IPS DF 4.7 (cell line): ENCODE results near the gene CTNNBL1.
"Not testable (repeated sequence)": the region's sequence is repeated elsewhere in the genome, so short reads cannot be mapped to it uniquely, and the experiment has no call there.

Source experiments
- DNase-seq: peaks from one replicate; pipeline ENCODE4 v3.0.0-alpha.2; 2013; ENCODE audit warnings: low spot score; ENCODE audit errors: extremely low read depth

Gene CTNNBL1

DNA sequence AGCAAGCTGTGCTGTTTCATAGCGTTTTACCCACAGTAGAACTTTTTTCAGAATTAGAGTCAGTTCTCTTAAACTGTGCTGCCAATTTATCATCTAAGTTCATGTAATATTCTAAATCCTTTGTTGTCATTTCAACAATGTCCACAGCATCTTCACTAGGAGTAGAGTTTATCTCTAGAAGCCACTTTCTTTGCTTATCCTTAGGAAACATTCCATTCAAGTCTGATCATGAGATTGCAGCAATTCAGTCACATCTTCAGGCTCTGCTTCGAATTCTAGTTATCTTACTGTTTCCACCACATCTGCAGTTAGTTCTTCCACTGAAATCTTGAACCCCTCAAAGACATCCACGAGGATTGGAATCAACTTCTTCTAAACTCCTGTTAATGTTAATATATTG, 12.5 kb downstream of the CTNNBL1 start:
- DNase-seq = no peak

DNA sequence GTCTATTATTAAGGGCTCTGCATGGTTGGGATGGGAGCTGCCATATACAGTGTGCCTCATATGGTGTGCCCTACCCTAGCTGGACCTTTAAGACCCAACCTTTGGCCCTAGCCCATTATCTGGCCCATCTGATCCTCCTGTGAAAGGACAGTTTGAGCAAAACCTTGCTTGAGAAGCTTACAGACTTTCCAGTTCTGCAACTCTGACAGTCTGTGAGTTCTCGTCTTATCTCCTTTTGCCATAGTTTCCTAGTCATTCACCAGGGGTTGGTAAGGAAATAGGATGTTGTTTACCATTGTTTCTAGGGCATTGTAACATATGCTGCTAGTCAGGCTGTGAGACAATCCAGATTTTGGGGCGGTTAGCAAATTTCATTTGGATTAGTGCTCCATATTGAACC, 17.2 kb downstream of the CTNNBL1 start:
- no peak for DNase-seq

DNA sequence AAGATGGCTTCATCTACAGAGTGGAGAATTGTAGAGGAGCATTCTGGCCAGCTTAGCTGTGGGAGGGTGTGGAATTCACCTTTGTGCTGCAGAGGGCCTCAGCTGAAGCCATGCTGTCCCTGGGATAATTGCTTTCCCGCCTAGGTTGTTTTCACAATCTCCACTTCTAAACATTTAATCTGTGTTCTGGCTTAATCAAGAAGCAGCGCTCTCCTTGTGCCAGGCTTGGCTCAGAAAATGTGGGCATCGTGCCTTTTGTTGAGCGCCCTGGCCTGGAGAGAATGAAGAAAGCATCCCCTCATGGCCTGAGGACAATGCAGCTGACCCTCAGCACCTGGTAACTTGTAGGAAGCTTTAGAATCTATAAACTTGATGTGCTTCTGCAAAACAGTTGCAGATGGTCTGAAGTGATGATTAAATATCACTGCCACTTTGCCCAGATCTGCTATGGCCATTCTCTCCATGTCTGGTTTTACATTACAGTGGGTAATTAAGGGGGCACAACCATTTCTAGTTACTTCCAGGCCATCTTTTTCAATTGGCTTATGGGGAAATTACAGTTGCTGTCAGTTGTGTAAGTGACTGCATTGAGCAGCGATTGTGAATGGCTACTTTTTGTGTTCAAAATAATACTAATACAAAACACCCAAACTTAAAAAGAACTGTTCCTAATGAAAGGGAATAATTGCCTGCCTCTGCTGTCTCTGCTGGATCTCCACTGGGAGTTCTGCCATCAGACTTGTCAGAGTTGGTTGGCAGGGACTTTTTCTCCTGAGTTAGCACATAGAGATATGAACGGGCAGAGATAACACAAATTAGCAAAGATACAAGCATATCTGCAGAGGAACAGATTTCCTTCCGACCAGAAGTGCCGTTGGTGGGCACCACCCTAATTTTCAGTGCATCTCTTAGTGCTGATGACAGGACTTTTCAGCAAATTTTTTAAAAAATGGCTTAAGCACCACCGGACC, 18.4 kb downstream of the CTNNBL1 start:
- DNase-seq = no peak

DNA sequence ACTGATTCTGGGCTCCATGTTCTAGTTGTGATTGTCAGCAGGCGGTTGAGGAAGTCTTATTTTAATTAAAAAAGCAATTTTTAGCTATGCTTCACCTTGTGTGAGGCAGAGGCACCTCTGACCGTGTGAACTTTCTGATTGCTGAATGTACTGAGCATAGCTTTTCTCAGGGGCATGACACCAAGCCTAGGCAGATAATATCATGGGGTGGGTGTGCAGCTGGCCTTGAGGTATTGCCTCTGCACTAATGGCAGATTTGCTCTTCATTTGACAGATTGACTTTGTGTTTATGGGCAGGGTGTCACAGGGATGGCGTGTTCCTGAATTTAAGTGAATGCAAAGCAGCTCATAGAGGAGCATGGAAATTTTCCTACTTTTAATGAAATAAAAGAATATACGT, 19.6 kb downstream of the CTNNBL1 start:
- DNase-seq = no peak

DNA sequence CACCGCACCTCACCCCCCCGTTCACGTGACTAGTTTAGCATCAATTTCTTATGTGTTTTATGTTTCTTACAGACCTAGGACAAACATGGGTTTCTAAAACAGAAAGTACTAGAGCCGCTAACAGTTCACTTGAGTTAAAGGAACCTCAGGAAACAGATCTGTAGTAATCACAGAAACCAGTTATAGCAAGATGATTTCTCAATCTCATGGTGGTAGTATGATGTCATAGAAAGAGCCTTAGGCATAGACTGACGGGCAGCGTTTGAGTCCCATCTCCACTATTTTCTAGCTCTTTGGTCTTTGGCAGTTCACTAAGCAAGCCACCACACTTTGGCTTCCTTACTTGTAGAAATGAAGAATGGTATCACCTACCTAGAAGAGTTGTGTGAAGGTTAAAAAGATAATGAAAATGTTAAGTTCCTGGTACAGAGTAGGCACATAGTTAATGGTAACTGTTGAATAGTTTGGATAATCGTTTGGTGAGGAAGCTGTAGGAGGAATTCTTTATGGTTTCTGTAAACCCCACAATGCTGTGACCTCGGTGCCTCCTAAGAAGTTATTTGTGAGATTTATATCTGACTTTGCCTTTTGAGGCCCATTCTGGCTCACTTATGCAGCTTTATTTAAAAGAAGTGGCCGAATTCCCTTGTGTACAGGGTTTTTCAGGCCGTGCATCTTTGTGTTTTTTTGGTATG, 21.3 kb downstream of the CTNNBL1 start:
- DNase-seq = no peak

DNA sequence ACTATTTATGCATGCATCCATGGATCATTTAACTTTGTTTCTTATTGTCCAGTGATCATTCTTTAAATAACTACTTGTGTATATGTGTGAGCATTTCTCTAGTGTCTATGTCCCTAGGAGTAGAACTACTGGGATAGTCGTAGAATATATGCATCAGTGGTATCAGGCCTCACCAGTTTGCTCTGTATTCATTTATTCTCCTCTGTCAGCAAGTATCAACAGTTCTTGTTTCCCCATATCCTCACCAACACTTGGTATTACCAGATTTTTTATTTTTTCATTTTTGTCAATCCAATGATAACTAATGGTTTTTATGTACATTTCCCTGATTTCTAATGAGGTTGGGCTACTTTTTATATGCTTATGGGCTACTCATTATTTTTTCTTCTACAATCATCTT, 27.9 kb downstream of the CTNNBL1 start:
- no peak for DNase-seq

DNA sequence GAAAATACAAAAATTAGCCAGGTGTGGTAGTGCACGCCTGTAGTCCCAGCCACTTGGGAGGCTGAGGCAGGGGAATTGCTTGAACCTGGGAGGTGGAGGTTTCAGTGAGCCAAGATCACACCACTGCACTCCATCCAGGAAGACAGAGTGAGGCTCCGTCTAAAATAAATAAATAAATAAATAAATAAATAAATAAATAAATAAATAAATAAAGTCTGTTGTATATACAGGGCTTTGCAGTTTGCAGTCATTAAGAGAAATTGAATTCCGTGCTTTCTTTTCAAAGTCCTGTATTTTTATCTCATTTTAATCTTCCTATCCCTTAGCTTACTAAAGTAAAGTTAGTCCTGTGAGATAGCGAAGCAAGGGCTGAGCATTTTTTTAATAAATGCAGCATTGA, 28.5 kb downstream of the CTNNBL1 start:
- DNase-seq = not testable (repeated sequence)

DNA sequence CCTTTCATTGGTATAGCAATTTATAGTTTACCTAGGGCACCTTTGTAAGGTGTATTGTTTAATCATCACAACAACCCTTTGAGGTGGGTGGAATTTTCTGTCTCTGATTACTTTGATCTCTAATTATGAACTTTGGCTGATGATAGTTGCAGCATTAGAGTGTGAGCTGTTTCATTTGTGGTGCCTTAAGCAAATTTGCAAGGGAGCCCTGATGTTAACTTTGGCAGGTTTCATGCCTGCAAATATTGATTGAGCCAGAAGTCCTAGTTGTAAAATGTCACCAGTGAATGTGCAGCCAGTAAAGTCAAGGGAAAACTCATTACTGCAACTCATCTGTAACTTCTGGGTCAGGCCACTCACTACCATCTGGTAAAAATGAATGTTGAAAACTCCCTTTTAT, 29.8 kb downstream of the CTNNBL1 start:
- no peak for DNase-seq

DNA sequence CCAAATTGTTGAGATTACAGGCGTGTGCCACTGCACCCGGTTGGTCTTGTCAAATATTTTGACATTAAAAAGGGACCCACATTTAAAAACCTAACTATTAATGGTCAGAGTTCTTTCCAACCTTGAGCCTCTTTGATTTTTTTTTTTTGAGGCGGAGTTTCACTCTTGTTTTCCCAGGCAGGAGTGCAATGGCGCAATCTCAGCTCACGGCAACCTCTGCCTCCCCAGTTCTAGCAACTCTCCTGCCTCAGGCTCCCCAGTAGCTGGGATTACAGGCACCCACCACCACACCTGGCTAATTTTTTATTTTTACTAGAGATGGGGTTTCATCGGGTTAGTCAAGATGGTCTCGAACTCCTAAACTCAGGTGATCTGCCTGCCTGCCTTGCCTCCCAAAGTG, 31.3 kb downstream of the CTNNBL1 start:
- DNase-seq = no peak

DNA sequence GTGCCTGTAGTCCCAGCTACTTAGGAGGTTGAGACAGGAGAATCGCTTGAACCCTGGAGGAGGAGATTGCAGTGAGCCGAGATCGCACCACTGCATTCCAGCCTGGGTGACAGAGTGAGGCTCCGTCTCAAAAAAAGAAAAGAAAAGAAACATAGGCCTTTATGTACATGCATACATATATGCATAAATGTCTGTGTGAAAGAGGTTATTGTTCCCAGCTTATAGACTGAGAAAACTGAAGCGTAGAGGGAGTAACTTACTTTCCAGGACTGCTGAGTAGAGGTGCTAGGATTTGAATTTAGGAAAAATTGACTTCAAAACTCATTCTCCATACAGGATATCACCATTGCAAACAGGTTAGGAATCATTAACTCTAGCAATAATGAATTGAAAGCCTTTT, 32.0 kb downstream of the CTNNBL1 start:
- DNase-seq = no peak

DNA sequence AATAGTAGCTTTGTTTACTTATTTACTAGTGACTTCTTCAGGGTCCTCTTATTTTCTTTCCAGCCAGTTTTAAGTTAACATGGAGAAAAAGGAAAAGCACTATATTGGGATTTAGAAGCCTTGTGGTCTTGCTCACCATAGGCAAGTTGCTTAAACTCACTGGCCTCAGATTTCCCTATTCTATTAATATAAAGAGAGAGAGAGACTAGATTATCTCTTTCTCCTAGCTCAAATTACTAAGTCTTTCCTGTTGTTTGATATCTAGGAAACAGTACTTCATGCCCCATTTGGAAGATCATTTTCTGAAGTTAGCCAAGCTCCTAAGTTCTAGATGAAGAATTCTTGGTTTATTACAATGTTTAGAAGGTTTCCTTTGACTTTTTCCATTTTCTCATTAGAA, 32.5 kb downstream of the CTNNBL1 start:
- DNase-seq = no peak

DNA sequence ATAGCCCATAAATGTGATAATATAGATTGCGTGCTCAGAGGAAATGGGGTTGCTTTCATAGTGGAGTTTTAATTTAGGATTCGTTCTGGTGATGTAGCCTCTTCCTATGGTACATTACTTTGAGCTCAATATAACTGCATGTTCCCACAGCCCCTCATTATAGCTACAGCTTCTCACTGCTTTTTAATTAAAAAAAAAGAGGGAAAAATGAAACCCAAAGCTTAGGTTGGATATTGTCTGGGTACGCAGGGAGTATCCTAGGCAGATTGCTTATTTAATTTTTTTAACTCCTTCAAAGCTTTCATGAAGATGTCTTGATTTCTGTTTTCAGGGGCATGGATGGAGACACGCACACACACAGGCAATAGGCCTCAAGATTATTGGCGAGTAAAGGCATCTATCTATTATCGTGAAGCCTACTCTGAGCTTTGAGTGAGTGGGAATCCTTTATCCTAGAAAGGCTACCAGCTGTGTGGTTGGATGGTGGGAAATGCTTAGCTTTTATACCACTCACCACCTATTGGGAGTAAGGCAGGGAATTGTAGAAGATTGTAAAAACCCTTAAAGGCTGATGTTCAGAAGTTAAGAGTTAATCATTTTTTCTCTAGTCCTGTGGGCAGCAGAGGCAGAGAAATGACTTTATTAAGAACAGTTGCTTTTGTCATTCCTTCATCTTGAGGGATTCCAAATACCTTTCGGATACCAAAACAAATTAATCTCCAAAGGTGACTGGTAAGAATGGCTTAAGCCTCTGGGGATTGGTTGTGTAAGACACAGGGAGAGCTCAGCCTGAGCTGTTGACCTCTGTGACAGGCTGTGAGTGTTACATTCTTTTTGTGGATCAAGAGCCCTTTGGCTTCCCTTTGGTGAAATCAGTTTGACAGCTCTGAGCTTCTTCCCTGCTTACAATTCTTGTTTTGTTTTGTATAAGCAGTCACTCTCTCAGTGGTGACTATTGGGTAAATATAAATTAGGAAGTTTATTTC, 33.4 kb downstream of the CTNNBL1 start:
- DNase-seq = no peak

DNA sequence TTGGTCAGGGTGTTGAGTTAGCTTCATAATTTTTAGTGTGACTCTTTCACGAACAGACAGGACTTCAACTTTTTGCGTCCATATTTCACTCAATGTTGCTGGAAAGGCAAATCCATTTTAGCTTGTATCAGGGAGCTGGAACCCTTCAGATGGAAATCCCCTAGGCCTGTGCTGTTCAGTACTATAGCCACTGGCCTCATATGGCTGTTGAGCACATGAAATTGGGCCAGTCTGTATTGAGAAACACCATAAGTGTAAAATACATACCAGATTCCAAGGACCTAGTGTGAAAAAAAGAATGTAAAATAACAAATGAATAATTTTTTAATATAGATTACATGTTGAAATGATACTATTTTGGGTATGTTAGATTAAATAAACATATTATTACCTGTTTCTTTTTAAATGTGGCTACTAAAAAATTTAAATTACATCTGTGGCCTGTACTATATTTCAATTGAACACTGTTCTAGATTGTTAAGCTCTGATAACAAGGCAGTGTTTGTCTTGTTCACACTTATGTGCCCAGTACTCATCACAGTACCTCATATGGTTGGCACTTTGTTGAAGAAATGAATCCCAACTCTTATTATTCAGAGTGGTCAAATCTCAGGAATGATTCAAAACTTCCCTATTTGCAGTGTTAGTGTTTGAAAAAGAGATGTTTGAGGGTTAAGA, 34.3 kb downstream of the CTNNBL1 start:
- DNase-seq = no peak

DNA sequence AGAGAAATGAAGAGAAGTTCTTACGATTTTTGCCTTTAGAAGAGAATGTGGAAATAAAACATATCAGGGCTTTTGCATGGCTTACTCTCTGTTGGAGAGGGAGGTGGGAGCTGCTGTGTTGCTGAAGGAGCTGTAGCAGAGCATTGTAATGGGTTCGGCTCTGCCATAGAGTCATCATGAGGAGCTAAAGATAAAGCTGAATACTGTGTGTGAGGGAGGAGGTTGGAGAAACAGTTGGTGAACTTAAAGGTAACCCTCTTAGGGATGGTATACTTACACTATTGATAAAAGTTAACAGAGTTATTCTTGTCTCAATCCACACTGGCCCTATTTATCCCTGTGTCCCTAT, 34.8 kb downstream of the CTNNBL1 start:
- no peak for DNase-seq

DNA sequence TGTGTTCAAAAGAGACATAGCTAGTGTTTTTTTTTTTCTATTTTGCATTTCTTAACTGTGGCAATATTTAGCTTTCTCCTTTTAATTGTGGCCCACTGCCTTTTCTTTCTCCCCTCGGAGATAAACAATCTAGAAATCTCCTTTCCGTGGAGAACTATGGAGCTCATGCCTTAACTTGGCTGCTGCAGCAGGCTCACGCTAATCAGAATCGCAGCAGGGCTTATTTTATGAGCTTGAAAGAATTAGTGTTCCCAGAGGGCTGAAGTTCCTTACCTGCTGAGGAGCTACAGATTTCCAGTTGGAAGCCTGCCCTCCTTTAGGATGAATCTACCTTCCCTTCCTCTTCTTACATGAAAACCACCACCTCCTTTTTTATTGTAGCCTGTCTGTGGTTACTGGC, 35.6 kb downstream of the CTNNBL1 start:
- DNase-seq = no peak

DNA sequence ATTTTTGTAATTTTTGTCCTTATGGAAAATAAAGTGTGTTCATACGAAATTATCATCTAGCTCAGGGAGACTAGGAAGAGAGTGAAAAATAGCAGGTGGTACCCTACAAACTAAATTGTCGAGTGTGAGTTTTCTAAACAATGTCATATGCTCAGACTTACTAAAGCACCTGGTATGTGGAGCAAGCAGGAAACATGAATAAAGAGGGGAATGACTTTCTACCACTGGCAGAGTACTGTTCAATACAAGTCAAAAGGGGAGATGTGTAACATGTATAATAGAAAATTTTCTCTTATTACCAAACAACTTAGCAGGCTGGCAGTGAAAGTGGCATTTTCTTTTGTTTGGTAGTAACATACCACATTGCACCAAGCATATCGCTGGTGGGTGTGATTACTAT, 36.1 kb downstream of the CTNNBL1 start:
- DNase-seq = no peak

DNA sequence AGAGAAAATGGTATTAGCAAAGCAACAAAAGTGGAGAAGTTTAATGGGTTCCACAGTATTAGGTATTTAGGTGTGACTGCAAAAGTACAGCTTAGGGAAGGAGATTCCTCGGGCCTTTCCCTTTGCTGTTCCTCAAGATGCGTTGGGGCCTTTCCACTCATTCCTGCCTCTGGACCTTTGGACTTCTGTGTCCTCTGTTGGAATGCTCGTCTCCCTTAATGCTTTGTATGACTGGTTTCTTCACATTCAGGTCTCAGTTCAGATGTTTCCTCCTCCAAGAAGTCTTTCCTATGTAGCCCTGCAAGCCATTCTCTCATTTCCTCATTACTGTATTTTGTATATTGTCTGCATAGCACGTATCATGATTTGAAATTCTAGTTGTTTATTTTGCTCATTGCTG, 39.6 kb downstream of the CTNNBL1 start:
- no peak for DNase-seq

DNA sequence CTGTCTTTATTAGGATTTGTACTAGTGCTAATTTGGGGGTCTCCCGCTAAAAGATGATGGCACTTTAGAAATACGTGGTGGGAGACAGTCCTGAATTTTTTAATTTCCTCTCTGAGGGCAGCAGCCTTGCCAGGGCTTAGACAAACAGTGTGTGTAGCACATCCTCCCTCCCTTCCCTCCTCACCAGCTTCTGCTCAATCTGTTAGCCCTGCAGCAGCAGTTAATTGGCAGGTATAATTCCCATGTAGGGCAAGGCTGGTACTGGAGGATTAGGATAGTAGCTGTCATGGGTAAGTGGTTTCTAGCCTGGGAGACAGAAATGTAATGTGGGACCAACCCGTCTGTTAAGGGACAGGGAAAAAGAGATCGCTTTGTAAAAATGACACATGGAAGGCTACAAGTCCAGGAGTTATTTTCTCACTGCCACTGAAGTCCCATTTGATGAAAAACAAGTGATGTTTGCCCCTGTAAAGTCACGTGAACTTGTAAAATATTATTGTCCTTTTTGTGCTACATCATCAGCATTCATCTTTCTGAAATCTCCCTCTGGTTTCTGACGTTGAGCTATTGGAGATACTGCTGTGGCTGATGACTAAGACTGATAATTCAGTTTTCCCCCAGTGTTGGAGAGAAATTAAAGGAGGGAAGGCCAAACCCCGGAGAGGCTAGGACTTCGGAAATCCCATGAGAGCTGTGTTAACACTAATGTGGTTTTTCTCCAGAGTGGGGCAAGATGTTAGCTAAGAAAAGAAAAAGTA, 40.6 kb downstream of the CTNNBL1 start:
- DNase-seq = no peak

DNA sequence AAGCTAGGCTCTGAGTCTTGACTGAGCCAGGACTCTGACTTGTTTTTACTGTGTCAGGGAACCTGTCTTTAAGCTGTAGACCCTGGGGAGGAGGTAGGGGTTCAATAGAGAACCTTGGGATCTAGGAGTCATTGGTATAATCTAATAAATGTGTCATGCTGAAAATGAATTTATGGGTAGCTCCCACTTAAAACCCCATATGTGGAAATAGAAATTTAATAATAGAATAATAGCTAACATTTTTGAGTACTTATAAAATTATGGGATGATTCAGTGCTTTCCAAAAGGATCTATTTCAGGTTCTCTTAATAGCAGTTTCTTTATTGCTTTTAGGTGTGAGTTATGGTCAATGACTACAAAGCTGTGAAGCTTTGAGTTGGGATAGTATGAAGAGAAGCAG, 41.7 kb downstream of the CTNNBL1 start:
- DNase-seq = no peak

DNA sequence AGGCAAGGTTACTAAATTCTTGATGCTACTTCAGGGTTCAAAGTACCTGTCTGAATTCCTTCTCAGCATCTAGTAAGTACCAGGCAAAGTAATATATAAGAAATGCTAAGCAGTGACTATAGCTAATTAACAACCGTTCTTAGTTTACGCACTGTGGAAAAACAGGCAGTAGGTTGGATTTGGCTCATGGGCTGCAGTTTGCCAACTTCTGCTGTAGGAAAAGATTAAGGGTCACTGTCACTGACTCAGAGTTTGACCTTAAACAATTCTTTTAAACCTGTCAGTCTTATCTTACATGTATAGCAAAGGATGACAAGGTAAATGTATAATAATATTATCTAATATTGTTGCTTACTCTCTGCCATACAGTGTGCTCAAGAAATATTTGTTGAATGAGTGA, 42.3 kb downstream of the CTNNBL1 start:
- no peak for DNase-seq
